Ovary (tissue), 3 donors: ENCODE data around the gene NT5M.

Experiments used
- EP300 ChIP-seq: sonication (generic); formaldehyde crosslinking; IDR thresholded peaks from one replicate; pipeline ENCODE4 v1.6.1; 2017; ENCODE audit warnings: antibody characterized with exemption
- POLR2A ChIP-seq: fragments of 450-650 bp; IDR thresholded peaks from one replicate; pipeline ENCODE4 v1.6.1; 2017; ENCODE audit warnings: antibody characterized with exemption, mild to moderate bottlenecking, moderate library complexity
- TF ChIP-seq, protein P1 (sequence below), 3 donors: fragments of 450-650 bp in 2 of 3; fragments of 200-600 bp in 1 of 3; IDR thresholded peaks; one replicate each; pipeline versions ENCODE4 v1.5.1 to v1.8.0; 2016 to 2022; ENCODE audit warnings: antibody characterized with exemption in 3 of 3, mild to moderate bottlenecking in 1 of 3
- donor health status: DM: no; HTN: no; CAD: no.

DNA sequence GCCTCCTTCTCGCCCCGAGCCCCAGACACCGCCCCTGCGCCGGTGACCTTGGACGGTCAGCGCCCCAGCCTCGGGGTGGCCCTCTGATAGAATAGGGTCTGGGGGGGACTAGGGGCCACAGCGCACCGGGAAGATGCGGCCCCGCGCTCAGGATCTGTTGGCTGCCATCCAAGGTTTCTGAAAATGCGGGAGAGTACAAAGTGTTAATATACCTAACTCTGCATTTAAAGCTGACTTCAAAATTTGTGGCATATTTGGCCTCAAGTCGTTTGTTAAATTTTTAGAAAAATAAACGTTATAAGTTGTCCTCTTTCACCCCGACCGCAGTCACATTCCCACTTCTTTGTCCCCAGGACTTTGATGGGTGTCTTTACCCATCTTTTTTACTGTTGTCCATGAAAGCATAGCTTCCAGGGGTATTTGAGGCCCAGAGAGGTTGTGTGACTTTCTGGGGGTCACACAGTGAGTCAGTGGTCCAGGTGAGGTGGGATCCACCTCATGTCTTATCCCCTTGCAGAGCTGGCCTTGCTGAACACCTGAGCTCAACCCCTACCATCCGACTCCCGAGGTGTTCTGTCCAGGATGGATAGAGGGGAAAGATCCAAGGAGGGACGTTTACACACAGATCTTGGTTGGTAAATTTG is 796 bp downstream of the NT5M start:
- TF ChIP-seq, protein P1, sequence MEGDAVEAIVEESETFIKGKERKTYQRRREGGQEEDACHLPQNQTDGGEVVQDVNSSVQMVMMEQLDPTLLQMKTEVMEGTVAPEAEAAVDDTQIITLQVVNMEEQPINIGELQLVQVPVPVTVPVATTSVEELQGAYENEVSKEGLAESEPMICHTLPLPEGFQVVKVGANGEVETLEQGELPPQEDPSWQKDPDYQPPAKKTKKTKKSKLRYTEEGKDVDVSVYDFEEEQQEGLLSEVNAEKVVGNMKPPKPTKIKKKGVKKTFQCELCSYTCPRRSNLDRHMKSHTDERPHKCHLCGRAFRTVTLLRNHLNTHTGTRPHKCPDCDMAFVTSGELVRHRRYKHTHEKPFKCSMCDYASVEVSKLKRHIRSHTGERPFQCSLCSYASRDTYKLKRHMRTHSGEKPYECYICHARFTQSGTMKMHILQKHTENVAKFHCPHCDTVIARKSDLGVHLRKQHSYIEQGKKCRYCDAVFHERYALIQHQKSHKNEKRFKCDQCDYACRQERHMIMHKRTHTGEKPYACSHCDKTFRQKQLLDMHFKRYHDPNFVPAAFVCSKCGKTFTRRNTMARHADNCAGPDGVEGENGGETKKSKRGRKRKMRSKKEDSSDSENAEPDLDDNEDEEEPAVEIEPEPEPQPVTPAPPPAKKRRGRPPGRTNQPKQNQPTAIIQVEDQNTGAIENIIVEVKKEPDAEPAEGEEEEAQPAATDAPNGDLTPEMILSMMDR (IDR thresholded peaks at IDR 0.05), result no peak
- TF ChIP-seq POLR2A (no peak), EP300 (no peak)
